TTC549 (cell line): Measurements from ENCODE around the gene LIPE.

Experiments
- FAIRE-seq: peaks from 2 replicates; lab custom pipeline; 2012; peaks lifted over from hg19 to GRCh38; lab: Jason Lieb, UNC

The LIPE gene

GRCh38 chr19:42352301-42353259, 74.6 kb downstream of the LIPE start:
- FAIRE-seq: no peak
